Activated T-helper 2 cell treated with anti-CD3 and anti-CD28 coated beads, Interferon-gamma antibody, Interleukin-2, Interleukin-4, amounts not matched to agents 10 μg/mL and 5 μg/mL and 100 μg/mL, durations not matched to agents 14 hours and 24 hours and 36 hours (primary cell): ENCODE data around the gene SIRPB2. TPM values are rescaled to one million over a fixed set of nuclear protein-coding genes. Genes with fewer than 3 reads are reported as not detected.

ENCODE experiments used
- DNase-seq: peaks from one replicate; pipeline ENCODE4 v3.0.0; 2021; ENCODE audit warnings: low spot score
- H3K27ac Mint-ChIP-seq: one replicate; pipeline ENCODE4 v1.8.0; 2021; ENCODE audit warnings: mixed read lengths
- H3K27me3 Mint-ChIP-seq: one replicate; pipeline ENCODE4 v1.8.0; 2021; ENCODE audit warnings: low read depth, mixed read lengths
- H3K36me3 Mint-ChIP-seq: one replicate; pipeline ENCODE4 v1.8.0; 2021; ENCODE audit warnings: low read depth, mixed read lengths
- H3K4me1 Mint-ChIP-seq: one replicate; pipeline ENCODE4 v1.8.0; 2021; ENCODE audit warnings: low read depth, mixed read lengths
- H3K4me3 Mint-ChIP-seq: one replicate; pipeline ENCODE4 v1.8.0; 2021; ENCODE audit warnings: low read depth, mild to moderate bottlenecking, moderate library complexity, mixed read lengths
- H3K9me3 Mint-ChIP-seq: one replicate; pipeline ENCODE4 v1.8.0; 2021; ENCODE audit warnings: mixed read lengths
- intact Hi-C: fragments of 100-400 bp; cut with micrococcal nuclease; formaldehyde crosslinking; loops from one replicate; pipeline ENCODE4 v1.15.1; 2023
- total RNA-seq: library from RNA; stranded (reverse); gene quantifications from 2 replicates; pipeline ENCODE4 v1.2.3, GENCODE V29; 2022

The SIRPB2 gene
- total RNA-seq, 1 donor from 2014 or later: not detected

- peaks cover 54% of the 10 kb centered on the region for H3K27me3 Mint-ChIP-seq
- H3K4me3 Mint-ChIP-seq: no peak overlapping the region
- no peak for DNase-seq
- H3K9me3 Mint-ChIP-seq: no peaks in the 10 kb centered on the region
- intact Hi-C loops: no loop called here
- peaks cover 4% of the 10 kb centered on the region for H3K4me1 Mint-ChIP-seq
- no peak overlapping the region for H3K27ac Mint-ChIP-seq
- no peaks in the 10 kb centered on the region for H3K36me3 Mint-ChIP-seq
Measured at GRCh38 chr20:1494436-1494835, 3.2 kb upstream of the SIRPB2 start.

DNA sequence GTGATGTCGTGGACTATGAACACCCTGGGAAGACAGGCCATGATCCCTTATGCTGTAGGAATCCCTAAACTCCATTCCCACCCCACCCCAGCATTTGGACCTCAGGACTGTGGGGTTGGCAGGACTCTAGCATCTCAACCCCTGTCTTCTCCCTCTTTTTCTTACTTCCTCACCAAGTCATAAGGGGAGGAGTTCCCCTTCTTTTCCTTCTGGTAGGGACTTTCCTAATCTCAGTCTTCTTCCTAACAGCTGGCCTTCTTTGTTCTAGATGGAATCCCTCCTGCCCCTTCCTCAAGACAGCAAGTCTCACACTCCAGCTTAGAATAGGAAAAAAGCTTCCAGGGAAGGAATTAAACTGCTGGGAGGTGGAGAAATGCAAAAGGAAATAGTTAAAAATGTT, 2.3 kb upstream of the SIRPB2 start:
- Mint-ChIP-seq H3K27me3 (peaks cover 54% of the 10 kb centered on the region), H3K4me1 (peaks cover 4% of the 10 kb centered on the region), H3K36me3 (no peaks in the 10 kb centered on the region), H3K27ac (no peak overlapping the region), H3K9me3 (no peaks in the 10 kb centered on the region), H3K4me3 (no peak overlapping the region)
- intact Hi-C loops: no loop called here
- no peak for DNase-seq

DNA sequence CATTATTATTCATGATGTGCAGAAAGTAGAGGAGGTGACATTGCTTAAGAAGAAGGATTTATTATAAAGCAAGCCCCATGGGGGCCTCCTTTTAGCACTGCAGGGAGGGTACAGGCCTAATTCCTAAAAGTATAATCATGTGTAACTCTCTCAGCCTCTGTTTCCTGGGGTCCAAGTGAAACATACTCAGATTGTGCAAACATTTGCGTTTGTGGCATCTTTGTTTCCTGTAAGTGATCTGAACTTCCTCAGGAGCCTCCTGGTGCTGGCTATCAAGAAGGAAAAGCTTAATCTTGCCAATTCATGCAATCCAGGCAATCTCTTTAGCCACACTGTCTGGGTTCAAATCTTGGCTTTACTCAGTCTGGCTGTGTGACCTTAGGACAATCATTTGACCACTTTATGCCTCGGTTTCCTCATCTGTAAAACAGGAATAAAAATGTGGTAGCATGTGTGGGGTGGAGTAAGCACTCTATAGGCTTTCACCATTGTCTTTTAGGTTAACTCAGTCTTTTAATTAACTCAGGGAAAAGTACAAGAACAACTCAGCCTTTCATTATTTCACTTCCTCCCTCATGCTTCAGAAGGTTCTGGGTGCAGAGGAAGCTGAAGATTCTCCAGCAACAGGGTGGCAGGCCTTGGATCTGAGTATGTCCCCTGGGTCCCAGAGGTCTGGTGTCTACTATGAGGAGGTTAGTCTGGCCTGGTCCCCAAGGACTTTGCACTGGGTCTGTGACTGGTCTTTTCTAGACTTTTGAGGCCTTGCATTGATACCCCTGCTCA, 831 bp upstream of the SIRPB2 start:
- no peak overlapping the region for H3K27ac Mint-ChIP-seq
- DNase-seq: no peak
- peaks cover 4% of the 10 kb centered on the region for H3K4me1 Mint-ChIP-seq
- H3K4me3 Mint-ChIP-seq: no peak overlapping the region
- no peaks in the 10 kb centered on the region for H3K9me3 Mint-ChIP-seq
- peaks cover 55% of the 10 kb centered on the region for H3K27me3 Mint-ChIP-seq
- H3K36me3 Mint-ChIP-seq: no peaks in the 10 kb centered on the region
- intact Hi-C loops: no loop called here

GRCh38 chr20:1490643-1491195, 501 bp downstream of the SIRPB2 start:
- H3K4me3 Mint-ChIP-seq: no peak overlapping the region
- H3K9me3 Mint-ChIP-seq: no peaks in the 10 kb centered on the region
- H3K27ac Mint-ChIP-seq: no peak overlapping the region
- peaks cover 51% of the 10 kb centered on the region for H3K27me3 Mint-ChIP-seq
- H3K4me1 Mint-ChIP-seq: peaks cover 4% of the 10 kb centered on the region
- intact Hi-C loops: no loop called here
- no peaks in the 10 kb centered on the region for H3K36me3 Mint-ChIP-seq
- DNase-seq: no peak

GRCh38 chr20:1489764-1490436, 1.3 kb downstream of the SIRPB2 start:
- Mint-ChIP-seq H3K4me1 (peaks cover 4% of the 10 kb centered on the region), H3K9me3 (no peaks in the 10 kb centered on the region), H3K27me3 (peaks cover 51% of the 10 kb centered on the region), H3K27ac (no peak overlapping the region), H3K4me3 (no peak overlapping the region), H3K36me3 (no peaks in the 10 kb centered on the region)
- DNase-seq: no peak
- intact Hi-C loops: no loop called here

DNA sequence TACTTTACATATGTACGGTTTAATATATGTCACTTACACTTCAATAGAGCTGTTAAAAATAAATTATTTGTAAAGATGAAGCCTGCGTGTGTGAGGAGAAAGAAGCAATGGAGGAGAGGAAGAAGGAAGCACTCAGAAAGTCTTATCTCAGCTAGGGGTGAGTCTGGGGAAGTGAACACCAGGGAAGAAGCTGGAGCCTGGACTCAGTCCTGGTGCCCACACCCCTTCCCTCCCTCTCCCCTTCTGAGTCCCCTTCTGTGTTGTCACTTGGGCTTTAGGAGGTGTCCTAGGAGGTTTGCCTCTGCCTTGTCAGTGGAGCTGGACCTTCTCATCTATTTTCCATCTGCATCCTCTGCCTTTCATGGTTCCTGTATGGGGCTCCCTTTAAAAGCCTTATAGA, 1.9 kb downstream of the SIRPB2 start:
- Mint-ChIP-seq H3K27ac (no peak overlapping the region), H3K4me3 (no peak overlapping the region), H3K36me3 (no peaks in the 10 kb centered on the region), H3K27me3 (peaks cover 50% of the 10 kb centered on the region), H3K4me1 (peaks cover 5% of the 10 kb centered on the region), H3K9me3 (no peaks in the 10 kb centered on the region)
- DNase-seq: no peak
- intact Hi-C loops: no loop called here

DNA sequence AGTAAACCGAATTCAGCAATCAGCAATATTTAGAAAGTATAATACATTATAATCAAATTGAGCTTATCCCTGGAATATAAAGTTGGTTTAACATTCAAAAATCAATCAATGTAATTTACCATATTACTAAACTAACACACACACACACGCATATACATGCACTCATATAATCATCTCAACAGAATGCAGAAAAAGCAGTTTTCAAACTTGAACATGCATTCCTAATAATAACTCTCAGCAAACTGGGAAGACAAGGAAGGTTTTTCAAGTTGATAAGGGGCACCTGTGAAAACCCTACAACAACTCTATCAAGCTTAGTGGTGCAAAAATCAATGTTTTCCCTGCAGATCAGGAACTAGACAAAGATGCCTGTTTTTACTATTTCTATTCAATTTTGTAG, 4.7 kb downstream of the SIRPB2 start:
- H3K4me3 Mint-ChIP-seq: no peak overlapping the region
- no peak overlapping the region for H3K27ac Mint-ChIP-seq
- H3K9me3 Mint-ChIP-seq: no peaks in the 10 kb centered on the region
- intact Hi-C loops: no loop called here
- no peaks in the 10 kb centered on the region for H3K36me3 Mint-ChIP-seq
- H3K27me3 Mint-ChIP-seq: peaks cover 61% of the 10 kb centered on the region
- DNase-seq: no peak
- H3K4me1 Mint-ChIP-seq: peaks cover 3% of the 10 kb centered on the region

GRCh38 chr20:1484438-1485116, 6.6 kb downstream of the SIRPB2 start:
- Mint-ChIP-seq H3K27ac (no peak overlapping the region), H3K36me3 (no peaks in the 10 kb centered on the region), H3K9me3 (no peaks in the 10 kb centered on the region), H3K27me3 (peaks cover 52% of the 10 kb centered on the region), H3K4me3 (no peak overlapping the region), H3K4me1 (peaks cover 3% of the 10 kb centered on the region)
- intact Hi-C loops: no loop called here
- no peak for DNase-seq

GRCh38 chr20:1479831-1480595, 11.2 kb downstream of the SIRPB2 start:
- intact Hi-C loops: no loop called here
- no peak overlapping the region for H3K27ac Mint-ChIP-seq
- no peaks in the 10 kb centered on the region for H3K36me3 Mint-ChIP-seq
- DNase-seq: no peak
- peaks cover 3% of the 10 kb centered on the region for H3K4me1 Mint-ChIP-seq
- no peaks in the 10 kb centered on the region for H3K9me3 Mint-ChIP-seq
- peaks cover 30% of the 10 kb centered on the region for H3K27me3 Mint-ChIP-seq
- no peak overlapping the region for H3K4me3 Mint-ChIP-seq

DNA sequence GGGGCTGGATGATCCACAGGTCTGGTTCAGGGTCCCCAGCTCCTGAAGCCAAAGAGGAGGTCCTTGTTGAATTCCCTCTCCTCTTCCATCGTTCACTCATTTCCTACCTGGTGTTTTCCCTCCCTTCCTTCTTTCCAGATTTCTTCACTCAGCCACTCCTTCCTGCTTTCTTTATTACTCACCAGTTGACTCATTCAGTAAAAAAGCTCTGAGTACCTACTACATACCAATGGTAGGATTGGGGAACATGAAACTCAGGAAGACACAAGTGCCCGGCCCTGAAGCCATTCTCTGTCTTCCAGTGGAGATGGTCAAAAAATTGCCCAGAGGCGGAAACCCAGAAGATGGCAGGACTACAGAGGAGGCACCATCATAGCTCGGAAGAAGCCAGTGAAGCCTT, 12.7 kb downstream of the SIRPB2 start:
- Mint-ChIP-seq H3K4me3 (no peak overlapping the region), H3K9me3 (no peaks in the 10 kb centered on the region), H3K27me3 (peaks cover 16% of the 10 kb centered on the region), H3K27ac (no peak overlapping the region), H3K36me3 (no peaks in the 10 kb centered on the region), H3K4me1 (no peaks in the 10 kb centered on the region)
- intact Hi-C loops: no loop called here
- no peak for DNase-seq

DNA sequence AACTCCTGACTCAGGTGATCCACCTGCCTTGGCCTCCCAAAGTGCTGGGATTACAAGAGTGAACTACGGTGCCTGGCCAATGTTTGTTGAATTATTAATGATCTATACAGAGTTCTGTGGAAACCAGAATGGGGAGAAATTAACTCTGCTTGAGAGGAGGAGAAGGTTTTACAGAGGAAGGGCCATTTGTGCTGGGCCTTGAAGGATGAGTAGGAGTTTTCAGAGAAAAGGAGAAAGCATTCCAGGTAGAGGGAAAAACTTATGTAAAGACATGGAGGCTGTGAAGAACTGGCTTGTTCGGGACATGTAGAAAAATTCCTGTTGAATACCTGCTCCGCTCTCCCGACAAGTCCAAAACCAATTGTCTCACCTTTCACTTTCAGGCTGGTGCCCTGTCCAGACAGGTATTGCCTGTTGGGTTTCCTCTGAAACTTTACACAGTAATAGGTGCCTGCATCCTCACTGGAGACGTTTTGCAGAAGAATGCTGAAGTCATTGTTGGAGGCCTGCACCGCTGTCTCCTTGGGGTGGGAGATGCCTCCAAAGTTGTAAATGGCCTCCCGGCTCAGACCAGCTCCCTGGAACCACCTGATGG, 13.2 kb downstream of the SIRPB2 start:
- intact Hi-C loops: no loop called here
- H3K4me1 Mint-ChIP-seq: no peaks in the 10 kb centered on the region
- H3K27me3 Mint-ChIP-seq: peaks cover 11% of the 10 kb centered on the region

More for the DNA sequence above, 13.2 kb downstream of the SIRPB2 start:
- Mint-ChIP-seq H3K9me3 (no peaks in the 10 kb centered on the region), H3K36me3 (no peaks in the 10 kb centered on the region), H3K27ac (no peak overlapping the region), H3K4me3 (no peak overlapping the region)
- DNase-seq: no peak
